HepG2 (cell line): ENCODE results near the gene ETV2. TPM values are rescaled to one million over a fixed set of nuclear protein-coding genes. Genes with fewer than 3 reads are reported as not detected.

Experiments
- ATAC-seq: fragments of 200-7000 bp; cut with Tn5 transposase; 3 replicates; pipeline ENCODE4 v1.9.1; 2020; ENCODE audit warnings: mild to moderate bottlenecking, moderate library complexity
- BruUV-seq: library from RNA; stranded (reverse); fragments of 400-500 nt; replicated peaks from 2 replicates; lab custom pipeline; 2021; lab: Mats Ljungman, UMichigan
- CTCF ChIA-PET: fragments of 300-600 bp; formaldehyde crosslinking; extraction: SDS; loops from one replicate; lab custom pipeline; 2021; ENCODE audit warnings: low total read pairs, inconsistent platforms, low intra/inter-chr PET ratio; lab: Yijun Ruan, JAX
- POLR2A ChIA-PET: fragments of 350-600 bp; sonication (Branson Sonifier 250); formaldehyde crosslinking; loops from one replicate; lab custom pipeline; 2020; ENCODE audit warnings: antibody characterized with exemption, inconsistent platforms; lab: Yijun Ruan, JAX
- DNase-seq: peaks from one replicate; pipeline ENCODE4 v3.0.0-alpha.2; 2015; ENCODE audit warnings: low spot score
- FAIRE-seq: peaks from 3 replicates; lab custom pipeline; 2011; peaks lifted over from hg19 to GRCh38; lab: Jason Lieb, UNC
- H2AFZ ChIP-seq: one replicate; pipeline ENCODE4 v1.6.1; 2011; ENCODE audit warnings: low read length, inconsistent platforms
- H3K27ac ChIP-seq: fragments of 300-600 bp; 3 replicates; pipeline ENCODE4 v1.8.0; 2011; ENCODE audit warnings: mixed run types, mild to moderate bottlenecking, mixed read lengths, low read length, inconsistent platforms; ENCODE audit not compliant: insufficient read depth; ENCODE audit errors: extremely low read length
- H3K27me3 ChIP-seq, 2 experiments: fragments of 200-600 bp in 1 of 2; 2 replicates in 1 of 2; 3 replicates in 1 of 2; pipeline versions ENCODE4 v1.6.0 to v1.8.0; 2011; ENCODE audit warnings: low read length in 2 of 2, mild to moderate bottlenecking in 2 of 2, moderate library complexity in 2 of 2, inconsistent platforms in 1 of 2; ENCODE audit not compliant: insufficient read depth in 2 of 2, control insufficient read depth in 1 of 2
- H3K36me3 ChIP-seq, 2 experiments: fragments of 200-600 bp in 1 of 2; replicated peaks in 1 of 2; 2 replicates in 1 of 2; 3 replicates in 1 of 2; pipeline versions ENCODE4 v1.5.1 to v1.8.0; 2011; ENCODE audit warnings: low read length in 2 of 2, inconsistent platforms in 1 of 2; ENCODE audit not compliant: insufficient read depth in 2 of 2, control insufficient read depth in 1 of 2
- H3K4me1 ChIP-seq: 2 replicates; pipeline ENCODE4 v1.5.1; 2012; ENCODE audit warnings: low read length, inconsistent platforms; ENCODE audit not compliant: insufficient read depth
- H3K4me2 ChIP-seq: 2 replicates; pipeline ENCODE4 v1.6.0; 2011; ENCODE audit warnings: low read depth, low read length, inconsistent platforms
- H3K4me3 ChIP-seq, 3 experiments: fragments of 200-600 bp in 1 of 3; sonication (generic), shearing (Covaris generic) in 1 of 3; replicated peaks in 1 of 3; 2 replicates each; pipeline ENCODE4 v1.5.1; 2011 to 2016; ENCODE audit warnings: low read length in 3 of 3, inconsistent platforms in 2 of 3, low read depth in 2 of 3, mild to moderate bottlenecking in 2 of 3, control low read depth in 1 of 3, mixed read lengths in 1 of 3; ENCODE audit not compliant: insufficient read depth in 1 of 3
- H3K79me2 ChIP-seq: one replicate; pipeline ENCODE4 v1.6.1; 2011; ENCODE audit warnings: low read length, inconsistent platforms; ENCODE audit not compliant: insufficient read depth
- H3K9ac ChIP-seq: 2 replicates; pipeline ENCODE4 v1.6.0; 2011; ENCODE audit warnings: mild to moderate bottlenecking, low read depth, low read length, inconsistent platforms; ENCODE audit not compliant: insufficient read depth
- H3K9me3 ChIP-seq: 2 replicates; pipeline ENCODE4 v1.5.1; 2012; ENCODE audit warnings: mild to moderate bottlenecking, low read length
- H4K20me1 ChIP-seq: 2 replicates; pipeline ENCODE4 v1.6.0; 2011; ENCODE audit warnings: inconsistent platforms, mild to moderate bottlenecking, low read length, moderate library complexity; ENCODE audit not compliant: insufficient read depth
- ZNF230 ChIP-seq: sonication (generic); formaldehyde crosslinking; IDR thresholded peaks from 2 replicates; pipeline ENCODE4 v1.4.0; 2020; ENCODE audit warnings: mild to moderate bottlenecking, missing genetic modification reagents
- ZNF318 ChIP-seq: sonication (generic); formaldehyde crosslinking; IDR thresholded peaks from 2 replicates; pipeline ENCODE4 v1.4.0; 2020; ENCODE audit warnings: mild to moderate bottlenecking, missing genetic modification reagents
- ZNF496 ChIP-seq: sonication (generic); formaldehyde crosslinking; IDR thresholded peaks from 2 replicates; pipeline ENCODE4 v1.8.1; 2023; ENCODE audit warnings: mild to moderate bottlenecking, moderate library complexity, missing genetic modification reagents; ENCODE audit not compliant: insufficient replicate concordance
- ZNF687 ChIP-seq: sonication (generic); formaldehyde crosslinking; IDR thresholded peaks from 2 replicates; pipeline ENCODE4 v1.5.1; 2020; ENCODE audit warnings: mild to moderate bottlenecking, missing genetic modification reagents, moderate library complexity
- WGBS: methylation state at CpG from one replicate; pipeline ENCODE4 v1.1.6; 2017; ENCODE audit warnings: low lambda C conversion rate; 5-methylcytosine and 5-hydroxymethylcytosine counted together
- in situ Hi-C: cut with HindIII; loops from 2 replicates; pipeline ENCODE4 v1.10.0; 2017; ENCODE audit warnings: low pct_unique_long_range_greater_than_20kb; ENCODE audit not compliant: extremely low pct_ligation_motif_present
- intact Hi-C: fragments of 100-400 bp; cut with micrococcal nuclease; formaldehyde crosslinking; loops from one replicate; pipeline ENCODE4 v1.10.0; 2022; ENCODE audit not compliant: unreplicated experiment
- polyA plus RNA-seq, 8 experiments: library from polyadenylated mRNA; depleted of rRNA in 3 of 8; stranded (reverse) in 7 of 8; unstranded in 1 of 8; fragments of >200 nt; fragmentation: Illumina TruSeq in 4 of 8; extraction: Trizol in 4 of 8; gene quantifications; 2 replicates each; pipeline versions ENCODE4 v1.2.1 to v1.2.3, GENCODE V29; 2011 to 2016; ENCODE audit warnings: low read depth in 4 of 8, missing spikeins in 1 of 8, mixed read lengths in 1 of 8; ENCODE audit not compliant: insufficient read depth in 1 of 8
- total RNA-seq, 5 experiments: library from RNA; depleted of rRNA; stranded (reverse); fragments of >200 nt; fragmentation: Illumina TruSeq; extraction: Trizol; gene quantifications; 2 replicates each; pipeline ENCODE4 v1.2.3, GENCODE V29; 2016; ENCODE audit warnings: low read depth in 1 of 5

ETV2 gene
- total and polyA plus RNA-seq, 2 of the 13 experiments (the other 11 are each of a cell fraction or from before 2014, with no cell fraction given): 0.07 to 0.20 TPM

- no peak for FAIRE-seq
These were observed 24.1 kb downstream of the ETV2 start for GRCh38 chr19:35665604-35666003.

More at GRCh38 chr19:35665604-35666003, 24.1 kb downstream of the ETV2 start:
- Histone ChIP-seq H3K4me3 (no peak overlapping the region), H3K4me2 (no peak overlapping the region), H3K9me3 (no peaks in the 10 kb centered on the region), H3K9ac (no peak overlapping the region), H3K27me3 (0 out of 5 replicates have a peak, but pooled peaks cover 0 to 4% of the 10 kb centered on the region in 2 experiments), H3K4me1 (peaks cover 32% of the 10 kb centered on the region), H3K27ac (no peak overlapping the region), H3K79me2 (no peaks in the 10 kb centered on the region)
- BruUV-seq: no TSS peak
- ATAC-seq: no peak
- CTCF ChIA-PET: no interaction called here
- intact Hi-C loops: no loop called here
- 45% methylated on average over 6 of the region's 7 CpGs for WGBS
- POLR2A ChIA-PET: no interaction called here
- TF ChIP-seq ZNF687 (CRISPR knock-in tag) (peak; percentile 14; the same call in 1 of the 2 replicates), ZNF230 (no peak), ZNF496 (no peak), ZNF318 (no peak)
- TF ChIP-seq, all 625 proteins: peak for 1
- H2AFZ ChIP-seq: no peak overlapping the region
- H4K20me1 ChIP-seq: no peaks in the 10 kb centered on the region
- no peaks in the 10 kb centered on the region for H3K36me3 ChIP-seq
- in situ Hi-C loops: no loop called here
- no peak for DNase-seq
